ENCODE results near the gene TERC.
A peak's percentile ranks its signal among the peaks of the same experiment; 100 is the strongest.

The TERC gene

DNA sequence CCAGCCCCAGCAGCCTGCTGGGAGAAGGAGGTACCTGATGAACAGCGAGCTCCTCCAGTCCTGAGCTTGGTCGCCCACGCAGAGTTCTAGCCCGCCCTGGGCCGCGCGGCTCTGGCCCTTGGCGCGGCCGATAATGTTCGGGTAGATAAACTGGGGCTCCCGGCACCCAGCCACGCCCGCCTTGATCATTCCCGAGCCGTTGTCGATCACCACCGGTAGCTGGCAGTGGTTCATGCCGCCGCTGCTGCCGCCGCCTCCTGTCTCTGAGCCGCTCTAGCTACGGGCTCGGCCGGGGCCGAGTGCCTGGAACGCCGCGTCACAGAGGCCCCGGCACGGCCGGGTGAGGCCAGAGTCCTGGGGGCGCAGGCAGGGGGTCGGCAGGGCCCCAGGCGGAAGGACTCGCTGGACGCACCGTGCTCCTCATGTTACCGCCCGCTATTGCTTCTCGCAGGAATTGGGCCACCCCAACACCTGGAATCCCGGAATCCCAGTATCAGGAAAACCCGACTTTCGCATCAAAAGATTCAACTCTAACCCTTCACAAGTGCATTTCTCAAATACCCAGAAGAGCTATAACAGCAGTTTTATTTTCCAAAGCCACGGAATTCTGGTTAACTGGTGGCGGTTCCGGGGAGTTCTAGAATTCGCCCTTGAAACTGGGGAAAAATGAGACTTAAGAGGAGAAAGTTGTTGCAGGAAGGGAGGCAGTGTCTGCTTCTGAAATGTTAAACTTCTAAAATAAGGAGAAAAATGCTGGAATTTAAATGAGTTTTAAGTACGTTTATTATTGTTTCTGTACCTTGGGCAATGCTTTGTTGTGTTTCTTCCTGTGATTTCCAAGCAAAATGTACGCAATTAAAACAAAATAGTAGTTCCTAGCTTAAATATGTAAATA is 4.7 kb upstream of the TERC start, which contains the start of gene ACTRT3:
TSS of gene ACTRT3 (minus strand) at position 275 of the 895 bp plus-strand sequence. CDS start at position 234, 41 bp downstream.
- Histone ChIP-seq H3K27me3 (ENCODE audit: insufficient read depth, poor library complexity, severe bottlenecking) (no peaks in the 10 kb centered on the region), H3K27ac (replicated peaks) (peak within 1 kb of the TSS; percentile 68), H3K4me3 (replicated peaks; ENCODE audit: insufficient read depth, low read length) (peak within 1 kb of the TSS; percentile 48)
- TF ChIP-seq GABPA (IDR thresholded peaks at IDR 0.05; ENCODE audit: low read depth) (peak; percentile 15; the same call in 1 of the 2 replicates), POLR2AphosphoS5 (IDR thresholded peaks at IDR 0.05; ENCODE audit: low read depth) (peak; percentile 67), SPI1 (IDR thresholded peaks at IDR 0.05; ENCODE audit: borderline replicate concordance, low read depth) (no peak)
- TF ChIP-seq, protein P1, sequence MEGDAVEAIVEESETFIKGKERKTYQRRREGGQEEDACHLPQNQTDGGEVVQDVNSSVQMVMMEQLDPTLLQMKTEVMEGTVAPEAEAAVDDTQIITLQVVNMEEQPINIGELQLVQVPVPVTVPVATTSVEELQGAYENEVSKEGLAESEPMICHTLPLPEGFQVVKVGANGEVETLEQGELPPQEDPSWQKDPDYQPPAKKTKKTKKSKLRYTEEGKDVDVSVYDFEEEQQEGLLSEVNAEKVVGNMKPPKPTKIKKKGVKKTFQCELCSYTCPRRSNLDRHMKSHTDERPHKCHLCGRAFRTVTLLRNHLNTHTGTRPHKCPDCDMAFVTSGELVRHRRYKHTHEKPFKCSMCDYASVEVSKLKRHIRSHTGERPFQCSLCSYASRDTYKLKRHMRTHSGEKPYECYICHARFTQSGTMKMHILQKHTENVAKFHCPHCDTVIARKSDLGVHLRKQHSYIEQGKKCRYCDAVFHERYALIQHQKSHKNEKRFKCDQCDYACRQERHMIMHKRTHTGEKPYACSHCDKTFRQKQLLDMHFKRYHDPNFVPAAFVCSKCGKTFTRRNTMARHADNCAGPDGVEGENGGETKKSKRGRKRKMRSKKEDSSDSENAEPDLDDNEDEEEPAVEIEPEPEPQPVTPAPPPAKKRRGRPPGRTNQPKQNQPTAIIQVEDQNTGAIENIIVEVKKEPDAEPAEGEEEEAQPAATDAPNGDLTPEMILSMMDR (IDR thresholded peaks at IDR 0.05; ENCODE audit: insufficient read depth, low read length), result no peak
- TF ChIP-seq, protein P2, sequence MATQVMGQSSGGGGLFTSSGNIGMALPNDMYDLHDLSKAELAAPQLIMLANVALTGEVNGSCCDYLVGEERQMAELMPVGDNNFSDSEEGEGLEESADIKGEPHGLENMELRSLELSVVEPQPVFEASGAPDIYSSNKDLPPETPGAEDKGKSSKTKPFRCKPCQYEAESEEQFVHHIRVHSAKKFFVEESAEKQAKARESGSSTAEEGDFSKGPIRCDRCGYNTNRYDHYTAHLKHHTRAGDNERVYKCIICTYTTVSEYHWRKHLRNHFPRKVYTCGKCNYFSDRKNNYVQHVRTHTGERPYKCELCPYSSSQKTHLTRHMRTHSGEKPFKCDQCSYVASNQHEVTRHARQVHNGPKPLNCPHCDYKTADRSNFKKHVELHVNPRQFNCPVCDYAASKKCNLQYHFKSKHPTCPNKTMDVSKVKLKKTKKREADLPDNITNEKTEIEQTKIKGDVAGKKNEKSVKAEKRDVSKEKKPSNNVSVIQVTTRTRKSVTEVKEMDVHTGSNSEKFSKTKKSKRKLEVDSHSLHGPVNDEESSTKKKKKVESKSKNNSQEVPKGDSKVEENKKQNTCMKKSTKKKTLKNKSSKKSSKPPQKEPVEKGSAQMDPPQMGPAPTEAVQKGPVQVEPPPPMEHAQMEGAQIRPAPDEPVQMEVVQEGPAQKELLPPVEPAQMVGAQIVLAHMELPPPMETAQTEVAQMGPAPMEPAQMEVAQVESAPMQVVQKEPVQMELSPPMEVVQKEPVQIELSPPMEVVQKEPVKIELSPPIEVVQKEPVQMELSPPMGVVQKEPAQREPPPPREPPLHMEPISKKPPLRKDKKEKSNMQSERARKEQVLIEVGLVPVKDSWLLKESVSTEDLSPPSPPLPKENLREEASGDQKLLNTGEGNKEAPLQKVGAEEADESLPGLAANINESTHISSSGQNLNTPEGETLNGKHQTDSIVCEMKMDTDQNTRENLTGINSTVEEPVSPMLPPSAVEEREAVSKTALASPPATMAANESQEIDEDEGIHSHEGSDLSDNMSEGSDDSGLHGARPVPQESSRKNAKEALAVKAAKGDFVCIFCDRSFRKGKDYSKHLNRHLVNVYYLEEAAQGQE (IDR thresholded peaks at IDR 0.05; ENCODE audit: insufficient replicate concordance, low read depth), result no peak
- DNase-seq (ENCODE audit: low read depth in 1 of 2, low spot score in 1 of 2), result peak in 1 of 2 experiments; percentile 76

DNA sequence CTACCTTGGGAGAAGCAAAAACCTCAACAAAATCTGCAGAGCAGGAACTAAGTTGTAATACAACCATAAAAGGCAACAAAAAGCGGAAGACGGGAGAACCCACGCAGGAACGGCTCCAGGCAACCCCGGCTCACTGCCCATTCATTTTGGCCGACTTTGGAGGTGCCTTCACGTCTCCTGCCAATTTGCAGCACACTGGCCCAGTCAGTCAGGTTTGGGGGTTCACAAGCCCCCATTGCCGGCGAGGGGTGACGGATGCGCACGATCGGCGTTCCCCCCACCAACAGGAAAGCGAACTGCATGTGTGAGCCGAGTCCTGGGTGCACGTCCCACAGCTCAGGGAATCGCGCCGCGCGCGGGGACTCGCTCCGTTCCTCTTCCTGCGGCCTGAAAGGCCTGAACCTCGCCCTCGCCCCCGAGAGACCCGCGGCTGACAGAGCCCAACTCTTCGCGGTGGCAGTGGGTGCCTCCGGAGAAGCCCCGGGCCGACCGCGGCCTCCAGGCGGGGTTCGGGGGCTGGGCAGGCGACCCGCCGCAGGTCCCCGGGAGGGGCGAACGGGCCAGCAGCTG is 463 bp downstream of the TERC start:
- Histone ChIP-seq H3K27ac (replicated peaks) (peak overlapping the region; percentile 89), H3K4me3 (replicated peaks; ENCODE audit: insufficient read depth, low read length) (peak overlapping the region; percentile 55), H3K27me3 (ENCODE audit: insufficient read depth, poor library complexity, severe bottlenecking) (no peaks in the 10 kb centered on the region)
- peak in 1 of 2 experiments; percentile 85 for DNase-seq (ENCODE audit: low read depth in 1 of 2, low spot score in 1 of 2)
- TF ChIP-seq GABPA (IDR thresholded peaks at IDR 0.05; ENCODE audit: low read depth) (no peak), POLR2AphosphoS5 (IDR thresholded peaks at IDR 0.05; ENCODE audit: low read depth) (peak; percentile 77), SPI1 (IDR thresholded peaks at IDR 0.05; ENCODE audit: borderline replicate concordance, low read depth) (peak; percentile 90)
- TF ChIP-seq, protein P2 (IDR thresholded peaks at IDR 0.05; ENCODE audit: insufficient replicate concordance, low read depth), result peak; percentile 49

DNA sequence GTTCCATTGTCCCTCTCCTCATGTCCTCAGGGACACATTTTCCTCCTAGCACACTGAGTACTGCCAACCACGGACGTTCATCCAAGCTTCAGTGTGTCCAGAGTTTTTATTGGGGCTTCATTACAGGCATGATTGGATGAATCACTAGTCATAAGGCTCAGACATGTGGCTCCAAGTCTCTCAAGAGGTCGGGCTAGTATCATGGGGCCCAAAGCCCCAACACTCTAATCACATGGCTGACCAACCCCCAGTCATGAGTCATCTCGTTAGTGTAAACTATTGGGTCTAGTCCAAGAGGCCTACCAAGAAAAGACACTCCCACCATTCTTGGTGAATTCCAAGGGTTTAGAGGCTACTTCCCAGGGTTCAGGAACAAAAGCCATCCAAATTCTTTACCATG is 4.4 kb downstream of the TERC start:
- Histone ChIP-seq H3K4me3 (replicated peaks; ENCODE audit: insufficient read depth, low read length) (no peak overlapping the region), H3K27ac (replicated peaks) (no peak overlapping the region), H3K27me3 (ENCODE audit: insufficient read depth, poor library complexity, severe bottlenecking) (no peaks in the 10 kb centered on the region)
- no peak for TF ChIP-seq GABPA (IDR thresholded peaks at IDR 0.05; ENCODE audit: low read depth)
- DNase-seq (ENCODE audit: low read depth in 1 of 2, low spot score in 1 of 2), result no peak

DNA sequence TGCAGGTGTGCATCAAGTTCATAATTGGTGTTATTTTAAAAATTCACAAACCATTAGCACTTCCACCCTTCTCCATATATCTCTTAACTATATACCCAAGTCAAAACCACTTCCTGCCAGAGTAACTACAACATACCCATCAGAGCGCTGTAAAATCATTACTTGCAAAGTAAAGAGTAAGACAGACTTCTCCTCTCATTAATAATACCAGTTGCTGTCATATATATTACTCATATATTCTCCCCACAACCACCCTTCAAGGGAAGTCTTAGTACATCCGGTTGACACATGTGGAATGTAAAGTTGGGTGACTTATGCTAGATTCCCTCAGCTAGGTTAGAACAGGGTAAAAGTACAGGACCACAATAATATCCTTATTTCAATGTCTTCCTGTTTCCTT is 5.6 kb downstream of the TERC start:
- no peaks in the 10 kb centered on the region for H3K27me3 ChIP-seq (ENCODE audit: insufficient read depth, poor library complexity, severe bottlenecking)
- no peak for DNase-seq (ENCODE audit: low read depth in 1 of 2, low spot score in 1 of 2)
- H3K27ac ChIP-seq (replicated peaks), result no peak overlapping the region
- TF ChIP-seq GABPA (IDR thresholded peaks at IDR 0.05; ENCODE audit: low read depth) (no peak), POLR2AphosphoS5 (IDR thresholded peaks at IDR 0.05; ENCODE audit: low read depth) (no peak), SPI1 (IDR thresholded peaks at IDR 0.05; ENCODE audit: borderline replicate concordance, low read depth) (no peak)
- TF ChIP-seq, protein P1 (IDR thresholded peaks at IDR 0.05; ENCODE audit: insufficient read depth, low read length), result no peak
- TF ChIP-seq, protein P2 (IDR thresholded peaks at IDR 0.05; ENCODE audit: insufficient replicate concordance, low read depth), result no peak
- H3K4me3 ChIP-seq (replicated peaks; ENCODE audit: insufficient read depth, low read length), result no peak overlapping the region
